Measurements from ENCODE around the gene HTRA3.

The HTRA3 gene

GRCh38 chr4:8267077-8267476 is 2.5 kb upstream of the HTRA3 start:
- DNase-seq (ENCODE audit: low read depth), result peak; percentile 35

- DNase-seq (ENCODE audit: low read depth), result no peak
These were observed 1.3 kb upstream of the HTRA3 start for GRCh38 chr4:8268211-8268610.

- DNase-seq (ENCODE audit: low read depth), result no peak
These were observed 536 bp upstream of the HTRA3 start for GRCh38 chr4:8268901-8269534.

DNA sequence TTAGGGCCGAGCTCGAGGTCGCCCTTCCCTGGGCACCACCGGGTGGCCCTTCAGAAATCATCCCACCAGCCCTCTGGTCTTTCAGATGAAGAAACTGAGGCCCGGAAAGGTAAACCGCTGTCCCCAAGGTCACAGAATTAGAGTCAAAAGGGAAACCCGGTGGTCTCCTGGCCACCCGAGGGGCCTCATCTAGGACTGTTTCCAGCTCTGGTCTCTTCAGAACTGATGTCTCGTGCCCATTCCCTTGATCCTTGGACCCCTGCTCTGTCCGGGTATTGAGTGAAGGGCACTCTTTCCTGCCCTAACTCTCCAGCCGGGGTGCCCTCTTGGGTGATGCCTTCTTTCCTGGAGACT is 841 bp downstream of the HTRA3 start:
- DNase-seq (ENCODE audit: low read depth), result no peak

DNA sequence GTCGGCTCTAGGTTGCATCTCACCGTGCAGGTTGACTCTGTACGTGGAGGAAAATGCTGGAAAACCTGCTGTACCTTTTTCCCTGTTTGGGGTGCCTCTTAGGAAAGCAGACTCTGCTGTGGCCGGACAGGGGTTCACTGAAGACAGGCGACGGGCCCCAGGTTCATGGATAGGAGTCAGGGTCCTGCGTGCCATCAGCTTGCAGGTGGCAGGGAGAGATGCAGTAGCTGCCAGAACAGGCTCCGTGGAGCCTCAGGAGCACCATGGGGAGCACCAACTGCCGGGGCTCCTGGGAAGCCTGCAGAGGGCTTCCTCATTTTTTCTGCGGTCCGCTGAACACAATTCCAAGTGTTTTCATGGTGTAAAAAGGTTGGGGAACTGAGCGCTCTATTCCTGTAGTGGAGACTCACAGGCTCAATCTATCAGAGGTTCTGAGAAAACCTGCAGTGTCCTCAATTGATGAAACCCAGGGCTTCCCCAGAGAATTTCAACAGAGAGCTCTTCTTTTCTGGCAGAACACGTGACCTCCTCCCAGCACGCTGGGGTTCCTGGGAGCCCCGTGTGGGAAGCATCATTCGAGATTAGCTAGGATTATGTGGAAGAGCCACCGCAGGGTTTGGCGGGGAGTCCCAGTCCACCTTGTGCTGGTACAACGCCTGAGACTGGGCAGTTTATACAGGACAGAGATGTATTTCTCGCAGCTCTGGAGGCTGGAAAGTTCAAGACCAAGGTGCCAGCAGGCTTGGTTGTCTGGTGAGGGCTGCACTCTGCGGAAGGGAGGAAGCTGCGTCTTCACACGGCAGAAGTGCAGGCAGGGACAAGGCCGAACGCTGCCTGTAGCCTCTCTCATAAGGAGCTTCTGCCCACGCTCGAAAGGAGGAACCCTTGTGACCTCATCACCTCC is 1.6 kb downstream of the HTRA3 start:
- no peak for DNase-seq (ENCODE audit: low read depth)

GRCh38 chr4:8271821-8272220 is 2.3 kb downstream of the HTRA3 start:
- no peak for DNase-seq (ENCODE audit: low read depth)

DNA sequence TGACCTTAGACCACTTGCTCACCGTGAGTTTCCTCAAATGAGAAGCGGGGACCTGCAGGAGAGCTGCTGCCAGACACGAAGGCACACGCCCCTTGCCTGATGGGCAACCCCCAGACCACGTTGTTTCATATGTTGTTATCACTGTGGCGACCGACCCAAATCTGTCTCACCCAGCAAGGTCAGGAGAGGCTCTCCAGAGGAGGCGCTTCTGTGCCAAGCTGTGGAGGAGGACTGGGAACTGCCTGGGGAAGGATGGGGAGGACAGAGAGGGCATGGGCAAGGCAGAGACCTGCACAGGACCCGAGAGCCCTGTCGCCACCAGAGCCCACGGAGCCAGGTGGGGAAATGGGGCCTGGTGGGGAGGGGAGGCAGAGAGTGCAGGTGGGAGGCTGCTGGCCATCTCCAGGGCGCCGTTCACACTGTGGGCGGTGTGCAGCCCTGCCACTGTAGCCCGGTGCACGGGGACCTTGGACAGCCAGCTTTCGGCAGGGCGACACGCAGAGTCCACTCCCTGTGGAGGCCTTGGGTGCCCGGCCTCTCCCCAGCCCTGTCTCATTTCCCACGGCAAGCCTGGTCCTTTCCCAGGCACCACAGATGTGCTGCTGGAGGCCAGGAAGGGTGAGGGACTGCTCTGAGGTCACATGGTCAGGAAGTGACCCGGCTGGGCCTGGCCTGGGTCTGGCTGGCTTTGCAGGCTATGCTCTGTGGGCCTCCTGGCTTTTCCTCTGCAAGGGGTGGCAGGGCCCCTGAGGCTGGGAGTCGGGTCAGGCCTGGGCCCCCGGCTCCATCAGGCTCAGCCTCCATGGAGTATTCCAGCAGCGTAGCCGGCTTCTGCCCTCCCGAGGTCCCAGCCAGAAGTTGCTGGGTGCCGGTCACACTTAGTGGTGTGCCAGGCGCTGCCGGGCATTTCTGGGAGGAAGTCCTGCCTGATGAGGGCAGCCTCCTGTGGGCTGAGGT is 3.2 kb downstream of the HTRA3 start:
- DNase-seq (ENCODE audit: low read depth), result no peak

DNA sequence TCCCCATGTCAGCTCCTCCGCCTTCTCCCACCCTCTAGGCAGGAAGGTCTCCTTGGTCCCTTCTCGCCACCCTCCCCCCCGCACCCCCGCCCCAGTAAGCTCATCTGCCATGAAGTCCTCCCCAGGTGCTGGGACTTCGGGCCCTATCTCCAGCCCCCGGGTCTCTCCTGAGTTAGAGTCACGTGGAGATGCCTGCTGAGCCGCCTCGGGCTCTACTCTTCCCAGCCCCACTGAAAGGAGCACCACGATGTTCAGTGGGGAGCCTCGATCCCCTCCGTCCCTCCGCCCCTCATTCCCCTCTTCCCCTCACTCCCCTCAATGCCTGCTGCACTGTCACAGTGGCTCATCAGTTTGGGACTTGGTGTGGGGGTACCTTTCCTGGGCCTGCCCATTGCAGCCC is 3.9 kb downstream of the HTRA3 start:
- DNase-seq (ENCODE audit: low read depth), result no peak

DNA sequence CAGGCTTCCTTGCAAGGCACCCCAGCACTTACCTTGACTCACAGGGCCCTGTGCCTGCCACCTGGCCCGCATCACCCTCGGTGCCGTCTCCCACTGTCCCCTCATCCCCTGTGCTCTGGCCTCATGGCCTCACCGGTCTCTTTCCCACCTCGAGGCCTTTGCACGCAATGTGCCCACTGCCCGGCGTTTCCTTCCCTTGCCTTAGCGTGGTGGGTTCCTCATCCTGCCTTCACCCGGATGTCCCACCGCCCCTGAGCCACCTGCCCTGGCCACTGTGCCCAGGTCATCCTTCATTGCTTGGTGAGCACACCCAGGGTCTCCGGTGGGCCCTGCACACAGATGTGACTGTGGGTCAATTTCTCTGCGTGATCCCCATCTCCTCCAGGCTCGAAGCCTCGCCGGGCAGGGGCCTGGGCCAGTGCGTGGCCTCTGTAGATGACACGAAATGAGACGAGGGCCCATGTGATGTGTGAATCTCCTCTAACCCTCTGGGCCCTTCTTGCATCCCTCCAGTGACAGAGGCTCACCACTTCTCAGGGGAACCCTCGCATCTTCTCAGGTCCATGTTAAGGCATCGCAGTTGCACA is 4.6 kb downstream of the HTRA3 start:
- no peak for DNase-seq (ENCODE audit: low read depth)

DNA sequence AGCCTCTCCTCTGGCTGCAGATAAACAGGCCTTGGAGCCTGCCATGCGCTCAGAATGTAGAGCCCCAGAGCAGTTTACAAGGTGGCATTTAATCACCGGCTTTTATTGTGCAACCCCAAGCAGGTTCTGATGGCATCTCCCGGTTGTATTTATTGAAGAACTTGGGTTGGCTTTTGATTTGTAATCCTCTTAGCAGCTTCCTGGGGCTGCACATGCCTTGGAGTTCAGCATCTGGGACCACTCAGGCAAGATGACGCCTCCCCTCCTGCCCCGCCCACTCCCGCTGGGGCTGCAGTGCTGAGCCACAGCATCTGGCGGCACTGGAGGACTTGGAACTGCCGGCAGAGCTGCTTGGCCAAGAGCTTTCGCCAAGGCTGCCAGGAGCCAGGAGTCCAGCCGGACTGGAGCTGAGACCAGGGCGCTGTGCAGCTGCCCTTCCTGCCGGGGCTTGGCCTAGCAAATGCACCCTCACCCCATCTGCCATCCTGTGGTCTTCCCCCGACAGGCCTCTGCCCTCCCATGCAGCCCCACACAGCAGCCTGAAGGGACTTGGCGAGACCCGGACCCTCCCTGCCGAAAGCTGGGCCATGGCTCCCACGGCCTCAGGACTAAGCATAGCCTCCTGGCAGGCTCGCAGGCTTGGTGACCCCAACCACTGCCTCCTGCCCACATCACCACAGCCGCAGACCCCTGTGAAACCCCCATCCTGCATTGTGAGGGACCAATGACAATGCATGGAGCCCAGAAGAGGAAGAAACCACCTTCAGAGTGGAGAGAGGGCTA is 5.4 kb downstream of the HTRA3 start:
- no peak for DNase-seq (ENCODE audit: low read depth)

DNA sequence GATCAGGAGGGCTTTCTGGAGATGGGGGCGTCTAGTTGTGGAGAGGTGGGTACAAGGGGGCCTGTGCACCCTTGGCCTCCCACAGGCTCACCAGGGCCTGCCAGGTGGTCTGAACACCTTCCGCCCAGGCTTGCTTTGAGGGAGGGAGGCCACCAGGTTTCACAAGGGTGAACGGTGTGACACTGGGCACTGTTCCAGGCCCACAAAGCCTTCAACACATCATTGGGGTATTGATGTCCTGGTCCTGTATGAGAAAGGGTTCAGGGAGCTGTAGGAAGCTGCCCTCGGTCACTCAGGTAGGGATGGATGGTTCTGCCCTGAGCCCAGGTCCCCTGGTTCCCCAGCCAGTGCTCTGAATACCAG is 6.0 kb downstream of the HTRA3 start:
- DNase-seq (ENCODE audit: low read depth), result no peak

- no peak for DNase-seq (ENCODE audit: low read depth)
These were observed 7.0 kb downstream of the HTRA3 start for GRCh38 chr4:8276358-8277240.

DNA sequence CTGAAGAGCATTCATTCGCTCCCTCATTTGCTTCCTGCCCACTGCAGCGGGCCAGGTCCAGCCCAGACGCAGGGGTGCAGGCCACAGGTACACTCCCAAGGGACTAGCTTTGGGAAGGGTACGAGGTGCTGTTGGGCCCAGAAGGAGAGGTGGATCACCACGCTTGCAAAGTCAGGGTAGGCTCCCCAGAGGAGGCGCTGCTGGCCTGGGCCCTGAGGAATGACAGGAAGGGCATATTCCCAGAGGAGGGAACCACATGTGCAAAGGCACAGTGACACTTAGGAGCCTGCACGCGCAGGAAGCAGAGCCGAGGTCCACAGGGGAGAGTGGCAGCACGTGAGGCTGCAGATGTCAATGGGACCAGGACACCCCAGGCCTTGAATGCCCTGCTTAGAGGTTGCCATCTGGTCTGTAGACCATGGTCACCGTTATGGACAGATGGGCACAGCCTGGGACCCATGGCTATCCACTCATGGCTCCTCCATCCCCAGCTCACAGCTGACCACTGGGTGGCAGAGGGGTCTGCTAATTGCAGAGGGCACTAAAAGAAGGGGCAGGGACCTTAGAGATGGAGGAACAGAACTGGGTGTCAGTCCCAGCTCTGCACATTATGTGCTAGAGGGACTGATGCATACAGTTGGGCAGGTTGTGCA is 7.9 kb downstream of the HTRA3 start:
- DNase-seq (ENCODE audit: low read depth), result no peak

- DNase-seq (ENCODE audit: low read depth), result no peak
These were observed 8.4 kb downstream of the HTRA3 start for GRCh38 chr4:8278009-8278395.

GRCh38 chr4:8278421-8279287 is 9.1 kb downstream of the HTRA3 start:
- no peak for DNase-seq (ENCODE audit: low read depth)

DNA sequence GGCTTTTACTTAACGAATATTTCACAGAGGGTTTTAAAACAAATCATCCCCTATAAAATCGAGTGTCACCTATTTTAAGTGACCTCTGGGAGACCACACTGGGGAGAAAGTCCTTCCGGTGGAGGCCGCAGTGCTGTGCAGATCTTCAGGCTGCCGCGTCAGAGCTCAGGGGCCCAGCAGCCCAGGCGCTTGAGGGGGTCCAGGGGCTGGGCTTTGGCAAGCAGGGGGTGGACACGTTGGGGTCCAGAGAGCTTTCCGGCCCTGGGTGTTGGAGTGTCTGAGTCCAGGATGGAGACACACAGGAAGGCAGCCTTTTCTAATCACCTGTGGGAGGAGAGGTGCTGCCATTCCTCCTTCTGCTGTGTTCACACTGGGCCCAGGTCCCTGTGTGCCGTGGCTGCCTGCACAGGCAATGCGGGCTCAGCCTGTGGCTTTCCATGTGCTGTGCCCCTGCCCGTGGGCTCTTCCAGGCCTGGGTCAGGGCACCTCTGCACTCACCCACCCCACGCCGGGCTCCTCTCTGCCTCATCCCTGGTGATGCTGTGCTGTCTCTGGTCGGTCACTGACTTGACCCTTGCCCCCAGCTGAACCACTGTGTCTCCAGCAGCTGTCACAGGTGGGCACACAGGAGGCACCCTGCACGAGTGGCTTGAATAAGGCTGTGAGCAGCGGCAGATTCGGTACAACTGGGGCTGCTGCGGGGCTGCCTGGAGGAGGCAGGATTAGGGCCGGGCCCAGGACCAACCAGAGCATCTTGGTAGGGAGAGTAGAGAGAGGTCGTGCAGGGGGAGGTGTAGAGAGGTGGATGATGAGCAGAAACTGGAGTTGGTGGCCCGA is 10.0 kb downstream of the HTRA3 start:
- DNase-seq (ENCODE audit: low read depth), result no peak

DNA sequence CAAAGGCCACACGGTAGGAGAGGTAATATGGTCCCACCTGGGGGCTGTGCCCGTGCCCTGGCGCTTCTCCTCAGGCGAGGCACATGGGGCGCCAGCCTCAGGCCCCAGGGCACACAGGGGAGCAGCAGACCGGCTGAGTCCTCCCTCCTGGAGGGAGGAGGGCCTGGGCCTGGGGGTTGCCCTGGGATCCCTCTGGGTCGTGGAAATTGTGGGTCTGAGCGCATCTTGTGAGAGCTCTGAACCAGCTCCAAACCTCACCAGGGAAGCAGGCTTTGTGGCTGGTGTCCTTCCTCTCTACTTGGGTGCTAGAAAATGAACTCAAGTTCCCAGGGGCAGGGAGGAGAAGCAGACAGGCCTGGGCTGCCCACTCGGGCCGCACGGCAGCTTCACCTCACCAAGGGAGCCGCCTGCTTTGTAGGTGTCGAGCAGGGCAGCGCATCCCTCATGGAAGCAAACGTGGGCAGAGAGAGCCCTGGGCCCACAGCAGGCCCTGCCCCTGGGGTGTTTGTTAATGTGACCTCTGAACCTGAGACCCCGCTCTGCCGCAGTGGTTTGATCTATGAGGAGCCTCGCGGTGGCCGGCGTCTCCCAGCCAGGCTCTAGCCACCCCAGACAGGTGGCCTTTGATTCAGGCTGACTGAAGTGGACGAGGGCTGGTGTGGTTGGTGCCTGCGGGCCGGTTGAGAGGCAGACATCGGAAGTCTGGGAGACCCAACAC is 10.8 kb downstream of the HTRA3 start:
- DNase-seq (ENCODE audit: low read depth), result no peak
